BJ (cell line): Measurements from ENCODE around the gene CXorf58. TPM values are rescaled to one million over a fixed set of nuclear protein-coding genes. Genes with fewer than 3 reads are reported as not detected.

Source experiments
- CTCF ChIA-PET: fragments of 350-600 bp; formaldehyde crosslinking; extraction: SDS; loops from one replicate; lab custom pipeline; 2021; ENCODE audit warnings: antibody characterized with exemption, inconsistent platforms; lab: Yijun Ruan, JAX
- POLR2A ChIA-PET: fragments of 300-600 bp; sonication (Branson Sonifier 250); formaldehyde crosslinking; extraction: SDS; loops from one replicate; lab custom pipeline; 2021; ENCODE audit warnings: antibody characterized with exemption; lab: Charles Lee
- DNase-seq: peaks from one replicate; pipeline ENCODE4 v3.0.0-alpha.2; 2011; ENCODE audit warnings: low read depth
- H3K27me3 ChIP-seq: 2 replicates; pipeline ENCODE4 v1.6.0; 2011; ENCODE audit warnings: low read length; ENCODE audit not compliant: control insufficient read depth, insufficient read depth
- H3K36me3 ChIP-seq: 2 replicates; pipeline ENCODE4 v1.5.1; 2011; ENCODE audit warnings: low read length; ENCODE audit not compliant: control insufficient read depth, insufficient read depth
- H3K4me3 ChIP-seq: 2 replicates; pipeline ENCODE4 v1.5.1; 2011; ENCODE audit warnings: low read depth, mild to moderate bottlenecking, control low read depth, low read length
- CTCF ChIP-seq: IDR thresholded peaks from 2 replicates; pipeline ENCODE4 v1.5.1; 2011; ENCODE audit warnings: low read depth, mild to moderate bottlenecking, control low read depth, inconsistent platforms, low read length, moderate library complexity; ENCODE audit not compliant: insufficient read depth
- polyA plus RNA-seq: library from polyadenylated mRNA; depleted of rRNA; stranded (reverse); fragments of >200 nt; gene quantifications from 2 replicates; pipeline ENCODE4 v1.2.3, GENCODE V29; 2011

Gene CXorf58
- polyA plus RNA-seq, 1 experiment = not detected

DNA sequence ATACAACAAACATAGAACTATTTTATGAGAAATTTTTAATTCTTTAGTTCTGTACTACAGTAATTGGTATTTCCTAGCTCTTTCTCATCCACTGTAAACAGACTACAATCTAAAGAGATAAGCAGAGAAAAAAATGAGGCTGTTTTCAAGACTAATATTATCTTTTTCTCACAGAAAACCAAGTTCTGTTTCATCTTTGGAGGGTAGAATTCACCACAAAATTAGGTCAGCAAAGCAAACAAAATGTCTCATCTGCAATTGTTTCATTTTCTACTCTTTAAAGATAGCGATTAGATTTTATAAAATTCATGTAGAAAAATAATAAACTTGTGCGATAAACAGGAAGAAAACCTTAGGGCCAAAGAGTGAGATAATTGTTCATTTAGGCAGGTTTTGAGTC lies 10.8 kb upstream of the CXorf58 start:
- POLR2A ChIA-PET = no interaction called here
- H3K4me3 ChIP-seq = no peak overlapping the region
- CTCF ChIA-PET = interaction anchor here (1.1 kb wide), 1 partner anchor 120 kb away, joined by 3 read pairs; no protein-coding TSS in a partner anchor
- H3K27me3 ChIP-seq = no peaks in the 10 kb centered on the region
- no peak for TF ChIP-seq CTCF
- DNase-seq = no peak
- no peaks in the 10 kb centered on the region for H3K36me3 ChIP-seq

DNA sequence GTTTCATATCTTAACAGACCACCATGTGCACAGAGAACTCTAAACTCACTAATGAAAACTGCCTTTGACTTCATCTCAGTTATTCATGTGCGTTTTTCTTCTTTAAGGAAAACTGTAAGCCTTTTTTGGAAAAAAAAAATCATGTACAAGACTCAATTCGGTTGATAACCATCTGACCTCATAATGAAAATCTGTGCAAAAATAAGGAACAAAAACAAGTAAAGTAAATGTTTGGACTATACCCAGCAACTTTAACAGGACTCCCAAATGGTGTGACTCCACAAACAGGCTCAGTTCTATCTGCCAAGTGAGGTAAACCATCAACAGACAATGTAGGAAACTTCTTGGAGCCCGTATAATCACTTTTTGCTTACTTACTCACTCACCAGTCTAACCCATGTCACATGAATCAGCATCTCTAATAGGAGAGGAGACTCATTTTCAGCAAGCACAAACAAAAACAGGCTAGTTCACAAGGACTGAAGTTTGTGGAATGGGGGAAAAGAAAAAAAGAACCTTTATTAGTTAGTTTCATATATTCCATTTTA lies 9.3 kb upstream of the CXorf58 start:
- no peak for DNase-seq
- ChIA-PET POLR2A (no interaction called here), CTCF (interaction anchor here (0.6 to 0.7 kb wide), 2 partner anchors 129 to 204 kb away, joined by 3 to 4 read pairs; no protein-coding TSS in a partner anchor)
- no peaks in the 10 kb centered on the region for H3K36me3 ChIP-seq
- TF ChIP-seq CTCF = no peak
- no peak overlapping the region for H3K4me3 ChIP-seq
- no peaks in the 10 kb centered on the region for H3K27me3 ChIP-seq

DNA sequence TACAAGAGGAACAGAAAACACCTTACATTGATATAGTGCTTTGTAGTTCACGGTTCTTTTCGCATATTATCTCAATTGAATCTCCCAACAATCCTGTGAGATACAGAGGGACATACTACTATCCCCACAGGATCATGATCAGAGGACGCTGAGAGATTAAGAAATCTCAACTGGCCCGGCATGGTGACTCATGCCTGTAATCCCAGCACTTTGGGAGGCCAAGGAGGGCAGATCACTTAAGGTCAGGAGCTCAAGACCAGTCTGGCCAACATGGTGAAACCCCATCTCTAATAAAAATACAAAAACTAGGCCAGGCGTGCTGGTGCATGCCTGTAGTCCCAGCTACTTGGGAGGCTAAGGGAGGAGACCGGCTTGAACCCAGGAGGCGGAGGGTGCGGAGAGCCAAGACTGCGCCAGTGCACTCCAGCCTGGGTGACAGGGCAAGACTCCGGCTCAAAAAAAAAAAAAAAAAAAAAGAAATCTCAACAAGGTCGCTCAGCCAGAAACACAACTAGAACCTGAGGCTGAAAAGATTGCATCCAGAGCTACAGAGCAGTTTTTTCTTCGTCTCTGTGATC lies 7.5 kb upstream of the CXorf58 start:
- POLR2A ChIA-PET = no interaction called here
- H3K27me3 ChIP-seq = no peaks in the 10 kb centered on the region

GRCh38 chrX:23901060-23901459 lies 6.7 kb upstream of the CXorf58 start:
- no peak for TF ChIP-seq CTCF
- DNase-seq = no peak

More for the DNA sequence above, 7.5 kb upstream of the CXorf58 start:
- CTCF ChIA-PET = interaction anchor here (1.3 to 3.8 kb wide), 2 partner anchors 165 to 206 kb away, joined by 3 to 76 read pairs; no protein-coding TSS in a partner anchor
- Histone ChIP-seq H3K36me3 (no peaks in the 10 kb centered on the region), H3K4me3 (no peak overlapping the region)
- no peak for DNase-seq
- no peak for TF ChIP-seq CTCF

DNA sequence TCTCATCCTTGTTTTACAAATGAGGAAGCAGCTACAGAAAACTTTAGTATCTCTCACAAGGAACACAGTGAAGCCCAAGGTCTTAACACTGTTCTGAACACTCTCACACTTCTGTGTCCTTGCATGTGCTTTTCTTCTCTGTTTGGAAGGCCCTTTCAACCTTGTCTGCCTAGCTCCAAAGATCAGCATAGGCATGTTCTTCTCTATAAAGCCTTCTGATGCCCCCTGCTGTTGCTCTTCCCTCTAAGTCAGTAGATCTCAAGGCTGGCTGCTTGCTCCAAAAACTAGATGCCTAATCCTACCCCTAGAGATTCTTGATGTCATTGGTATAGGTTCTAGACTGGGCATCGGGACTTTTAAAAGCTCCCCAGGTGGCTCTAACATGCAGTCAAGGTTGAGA lies 6.0 kb upstream of the CXorf58 start:
- DNase-seq = no peak
- POLR2A ChIA-PET = interaction anchor here (0.5 to 0.8 kb wide), 3 partner anchors 13 to 119 kb away, joined by 3 read pairs; partner anchors contain the start of gene SAT1
- Histone ChIP-seq H3K36me3 (no peaks in the 10 kb centered on the region), H3K4me3 (no peak overlapping the region), H3K27me3 (no peaks in the 10 kb centered on the region)
- CTCF ChIA-PET = interaction anchor here (0.6 to 3.8 kb wide), 26 partner anchors 10 to 1917 kb away, joined by 3 to 76 read pairs (median 5); partner anchors contain the start of genes PRDX4 and SAT1
- TF ChIP-seq CTCF = peak; percentile 61

More at GRCh38 chrX:23901060-23901459, 6.7 kb upstream of the CXorf58 start:
- ChIA-PET CTCF (interaction anchor here (0.9 to 3.8 kb wide), 11 partner anchors 58 to 233 kb away, joined by 3 to 76 read pairs (median 11); partner anchors contain the start of genes PRDX4 and SAT1), POLR2A (interaction anchor here (0.8 kb wide), 1 partner anchor 118 kb away, joined by 3 read pairs; the partner anchor contains the start of gene SAT1)
- Histone ChIP-seq H3K4me3 (no peak overlapping the region), H3K27me3 (no peaks in the 10 kb centered on the region), H3K36me3 (no peaks in the 10 kb centered on the region)
